ENCODE data around the gene TMEM82.

Gene TMEM82

DNA sequence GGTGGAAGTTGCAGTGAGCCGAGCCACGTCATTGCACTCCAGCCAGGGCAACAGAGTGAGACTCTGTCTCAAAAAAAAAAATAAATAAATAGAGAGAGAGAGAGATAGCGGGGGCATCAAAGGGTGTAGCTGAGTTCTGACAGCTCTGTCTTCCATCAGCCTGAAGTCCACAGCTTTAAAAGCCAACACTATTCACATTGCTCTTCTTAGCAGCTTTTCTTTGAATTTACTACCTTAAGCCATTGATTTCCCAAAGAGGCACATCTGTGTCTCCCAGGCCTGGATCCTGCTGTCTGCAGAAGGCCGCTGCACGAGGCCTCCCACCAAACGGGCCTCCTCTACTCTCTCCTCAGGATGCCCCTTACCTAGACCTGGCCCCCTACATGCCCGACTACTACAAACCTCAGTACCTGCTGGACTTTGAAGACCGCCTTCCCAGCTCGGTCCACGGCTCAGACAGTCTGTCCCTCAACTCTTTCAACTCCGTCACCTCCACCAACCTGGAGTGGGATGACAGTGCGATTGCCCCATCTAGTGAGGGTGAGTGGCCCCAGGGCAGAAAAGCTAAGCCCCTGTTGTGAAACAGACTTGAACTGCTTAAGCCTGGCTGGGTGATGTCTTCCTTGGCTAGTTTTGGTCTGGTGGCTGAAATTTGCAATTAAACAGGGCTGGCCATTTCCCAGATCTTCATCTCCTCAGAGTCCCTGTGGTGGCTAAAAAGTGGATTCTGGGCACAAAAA is 22.7 kb upstream of the TMEM82 start:
- in situ Hi-C loops (cut with HindIII; ENCODE audit: low sequenced_read_pairs) = loop anchor here (5.0 kb wide), 1 partner anchor 117 kb away; no protein-coding TSS in a partner anchor

DNA sequence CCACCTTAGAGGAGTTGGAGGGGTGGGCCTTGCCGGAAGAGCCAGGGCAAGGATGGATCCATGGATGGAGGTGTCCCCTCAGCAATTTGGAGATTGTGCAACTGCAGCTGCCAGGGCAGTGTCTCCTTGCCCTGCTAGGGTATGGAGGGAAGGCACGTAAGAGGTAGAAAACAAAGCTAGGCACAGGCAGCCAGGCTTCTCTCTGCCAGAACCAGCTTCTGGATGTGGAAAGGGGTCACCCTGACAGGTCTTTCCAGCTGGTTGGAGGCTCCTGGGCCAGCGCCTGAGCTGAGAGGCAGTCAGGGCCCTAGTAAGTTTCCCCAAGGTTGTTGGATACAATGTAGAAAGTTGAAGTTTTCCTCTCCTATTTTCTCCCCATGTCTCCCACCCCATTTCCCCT is 21.4 kb upstream of the TMEM82 start:
- in situ Hi-C loops (cut with HindIII; ENCODE audit: low sequenced_read_pairs) = loop anchor here (5.0 kb wide), 1 partner anchor 119 kb away; no protein-coding TSS in a partner anchor

DNA sequence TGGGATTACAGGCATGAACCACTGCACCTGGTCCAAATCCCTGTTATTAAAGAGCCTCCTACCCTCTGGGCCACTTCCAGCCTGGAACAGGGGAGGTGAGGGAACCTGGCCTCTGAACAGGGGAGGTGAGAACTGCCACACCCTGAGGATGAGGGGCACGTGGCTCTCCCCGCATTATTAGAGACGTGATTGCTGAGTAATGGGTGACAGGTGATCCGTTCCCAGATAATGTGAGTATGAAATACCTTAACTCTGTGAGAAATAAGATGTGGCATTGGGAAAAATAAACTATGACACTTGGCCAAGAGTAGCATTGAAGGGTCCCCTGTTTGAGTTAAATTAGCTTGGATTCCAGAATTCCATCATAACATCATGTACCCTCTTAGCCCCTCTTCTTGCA is 19.9 kb upstream of the TMEM82 start:
- in situ Hi-C loops (cut with HindIII; ENCODE audit: low sequenced_read_pairs) = loop anchor here (5.0 kb wide), 1 partner anchor 120 kb away; no protein-coding TSS in a partner anchor

DNA sequence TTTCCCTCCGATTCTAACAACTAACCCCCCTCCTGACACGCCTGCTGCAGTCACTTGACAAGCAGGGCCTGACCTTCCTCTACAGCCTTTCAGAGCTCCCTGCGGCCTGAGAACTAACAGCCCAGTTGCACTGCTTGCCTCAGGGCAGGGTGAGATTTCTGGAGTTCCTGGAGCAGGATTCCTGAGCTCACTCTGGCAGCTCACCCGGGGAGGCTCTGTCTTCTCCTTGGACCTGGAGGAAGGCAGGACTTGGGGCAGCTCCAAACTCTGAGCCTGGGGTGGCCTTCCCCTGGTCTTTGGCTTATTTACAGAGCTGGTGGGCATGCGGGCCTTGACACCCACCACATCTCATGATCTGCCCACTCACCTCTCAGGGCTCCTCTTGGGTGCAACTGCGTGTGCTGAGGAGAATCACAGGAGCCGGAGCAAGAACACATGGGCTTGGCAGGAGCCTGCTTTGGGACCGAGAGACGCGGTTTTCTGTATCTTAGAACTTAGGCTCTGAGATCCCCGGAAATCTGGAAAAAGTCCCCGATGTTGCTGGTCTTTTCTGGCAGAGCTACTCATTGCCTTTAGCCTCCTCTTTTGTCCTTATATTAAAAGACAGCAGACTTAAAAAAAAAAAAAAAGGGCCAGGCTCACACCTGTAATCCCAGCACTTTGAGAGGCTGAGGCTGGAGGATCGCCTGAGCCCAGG is 19.3 kb upstream of the TMEM82 start:
- in situ Hi-C loops (cut with HindIII; ENCODE audit: low sequenced_read_pairs) = loop anchor here (5.0 kb wide), 1 partner anchor 121 kb away; no protein-coding TSS in a partner anchor

DNA sequence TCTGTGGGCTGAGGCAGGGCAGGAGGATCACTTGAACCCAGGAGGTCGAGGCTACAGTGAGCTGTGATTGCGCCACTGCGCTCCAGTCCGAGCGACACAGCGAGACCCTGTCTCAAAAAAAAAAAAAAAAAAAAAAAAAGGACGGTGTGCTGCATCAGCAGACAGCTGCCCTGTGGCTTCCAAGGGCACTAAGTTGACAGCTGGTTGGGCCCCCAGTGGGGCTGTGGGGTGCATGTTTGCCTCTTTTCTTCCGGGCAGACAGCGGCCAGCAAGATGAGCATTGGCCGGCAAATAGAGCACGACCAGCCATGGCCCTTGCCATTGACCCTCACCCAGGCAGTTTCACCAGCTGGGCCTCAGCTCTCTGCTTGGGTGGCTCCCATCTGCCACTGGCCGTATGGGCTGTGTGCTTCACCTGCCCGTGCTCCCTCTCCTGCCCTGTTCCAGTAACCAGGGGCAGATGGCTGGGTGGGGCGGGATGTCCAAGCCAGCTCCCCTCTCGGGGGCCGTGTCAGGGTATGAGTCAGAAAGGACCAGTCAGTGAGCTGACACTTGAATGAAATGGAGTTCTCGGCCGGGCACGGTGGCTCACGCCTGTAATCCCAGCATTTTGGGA is 18.6 kb upstream of the TMEM82 start:
- in situ Hi-C loops (cut with HindIII; ENCODE audit: low sequenced_read_pairs) = loop anchor here (5.0 kb wide), 1 partner anchor 121 kb away; no protein-coding TSS in a partner anchor

DNA sequence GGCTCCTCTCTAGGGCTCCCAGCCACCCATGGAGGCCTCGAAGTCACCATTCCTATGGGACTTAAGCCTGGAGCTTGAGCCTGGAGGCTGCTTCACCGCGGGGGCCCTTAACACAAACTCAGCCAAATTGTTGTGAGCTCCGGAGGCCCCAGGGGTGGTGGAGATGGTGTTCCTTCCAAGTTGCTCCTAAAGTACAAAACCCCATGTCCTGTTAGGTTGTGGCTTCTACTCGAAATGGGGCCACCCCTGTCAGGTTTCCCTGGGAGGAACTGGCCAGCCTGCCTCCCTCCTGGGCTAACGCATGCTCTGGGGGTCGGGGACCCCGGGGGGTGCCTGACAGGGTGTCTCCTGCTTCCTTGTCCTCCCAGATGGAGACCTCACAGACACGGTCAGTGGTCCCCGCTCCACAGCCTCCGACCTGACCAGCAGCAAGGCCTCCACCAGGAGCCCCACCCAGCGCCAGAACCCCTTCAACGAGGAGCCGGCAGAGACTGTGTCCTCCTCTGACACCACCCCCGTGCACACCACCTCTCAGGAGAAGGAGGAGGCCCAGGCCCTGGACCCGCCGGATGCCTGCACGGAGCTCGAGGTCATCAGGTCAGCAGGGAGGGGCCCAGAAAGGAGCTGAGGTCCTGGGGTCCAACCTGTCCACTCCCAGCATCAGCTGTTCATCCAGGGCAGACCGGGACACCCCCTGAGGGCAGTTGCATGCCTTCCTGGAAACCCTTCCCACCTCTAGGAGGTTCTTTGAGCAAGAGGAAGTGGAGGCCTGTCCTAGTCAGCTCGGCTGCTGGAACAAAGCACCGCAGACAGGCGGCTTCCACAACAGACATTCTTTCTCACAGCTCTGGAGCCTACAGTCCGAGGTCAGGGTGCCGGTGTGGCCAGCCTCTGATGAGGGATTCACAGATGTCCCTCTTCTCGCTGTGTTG is 17.1 kb upstream of the TMEM82 start:
- in situ Hi-C loops (cut with HindIII; ENCODE audit: low sequenced_read_pairs) = loop anchor here (5.0 kb wide), 1 partner anchor 123 kb away; no protein-coding TSS in a partner anchor

DNA sequence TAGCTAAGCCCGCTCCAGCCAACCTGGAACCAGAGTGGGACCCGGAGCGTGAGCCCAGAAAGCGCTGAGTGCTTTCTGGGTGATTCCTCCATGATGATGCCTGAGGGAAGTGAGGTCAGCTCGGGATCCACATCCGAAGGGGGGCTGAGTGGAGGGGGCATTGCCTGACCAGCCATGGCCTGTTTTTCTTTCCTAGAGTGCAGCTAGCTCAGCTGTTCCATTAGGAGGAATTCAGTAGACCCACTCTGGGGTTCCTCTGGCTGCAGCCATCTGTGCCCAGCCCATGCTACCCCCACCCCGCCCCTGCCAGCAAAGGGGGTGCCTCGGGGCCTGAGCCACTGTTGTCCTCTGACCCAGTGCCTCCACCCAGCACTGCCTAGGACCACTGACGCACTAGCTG is 15.8 kb upstream of the TMEM82 start:
- in situ Hi-C loops (cut with HindIII; ENCODE audit: low sequenced_read_pairs) = no loop called here

DNA sequence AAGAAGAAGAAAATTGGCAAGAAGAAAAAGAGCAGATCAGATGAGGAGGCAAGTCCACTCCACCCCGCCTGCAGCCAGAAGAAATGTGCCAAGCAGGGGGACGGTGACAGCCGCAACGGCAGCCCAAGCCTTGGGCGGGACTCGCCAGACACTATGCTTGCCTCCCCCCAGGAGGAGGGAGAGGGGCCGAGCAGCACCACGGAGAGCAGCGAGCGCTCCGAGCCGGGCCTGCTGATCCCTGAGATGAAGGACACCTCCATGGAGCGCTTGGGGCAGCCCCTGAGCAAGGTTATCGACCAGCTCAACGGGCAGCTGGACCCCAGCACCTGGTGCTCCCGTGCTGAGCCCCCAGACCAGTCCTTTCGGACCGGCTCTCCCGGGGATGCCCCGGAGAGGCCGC is 15.3 kb upstream of the TMEM82 start:
- in situ Hi-C loops (cut with HindIII; ENCODE audit: low sequenced_read_pairs) = no loop called here

DNA sequence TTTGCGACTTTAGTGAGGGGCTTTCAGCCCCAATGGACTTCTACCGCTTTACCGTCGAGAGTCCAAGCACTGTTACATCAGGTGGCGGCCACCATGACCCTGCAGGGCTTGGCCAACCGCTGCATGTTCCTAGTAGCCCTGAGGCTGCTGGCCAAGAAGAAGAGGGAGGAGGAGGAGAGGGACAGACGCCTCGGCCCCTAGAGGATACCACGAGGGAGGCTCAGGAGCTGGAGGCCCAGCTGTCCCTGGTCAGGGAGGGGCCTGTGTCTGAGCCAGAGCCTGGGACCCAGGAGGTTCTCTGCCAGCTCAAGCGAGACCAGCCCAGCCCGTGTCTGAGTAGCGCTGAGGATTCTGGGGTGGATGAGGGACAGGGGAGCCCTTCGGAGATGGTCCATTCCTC is 14.9 kb upstream of the TMEM82 start:
- in situ Hi-C loops (cut with HindIII; ENCODE audit: low sequenced_read_pairs) = no loop called here

DNA sequence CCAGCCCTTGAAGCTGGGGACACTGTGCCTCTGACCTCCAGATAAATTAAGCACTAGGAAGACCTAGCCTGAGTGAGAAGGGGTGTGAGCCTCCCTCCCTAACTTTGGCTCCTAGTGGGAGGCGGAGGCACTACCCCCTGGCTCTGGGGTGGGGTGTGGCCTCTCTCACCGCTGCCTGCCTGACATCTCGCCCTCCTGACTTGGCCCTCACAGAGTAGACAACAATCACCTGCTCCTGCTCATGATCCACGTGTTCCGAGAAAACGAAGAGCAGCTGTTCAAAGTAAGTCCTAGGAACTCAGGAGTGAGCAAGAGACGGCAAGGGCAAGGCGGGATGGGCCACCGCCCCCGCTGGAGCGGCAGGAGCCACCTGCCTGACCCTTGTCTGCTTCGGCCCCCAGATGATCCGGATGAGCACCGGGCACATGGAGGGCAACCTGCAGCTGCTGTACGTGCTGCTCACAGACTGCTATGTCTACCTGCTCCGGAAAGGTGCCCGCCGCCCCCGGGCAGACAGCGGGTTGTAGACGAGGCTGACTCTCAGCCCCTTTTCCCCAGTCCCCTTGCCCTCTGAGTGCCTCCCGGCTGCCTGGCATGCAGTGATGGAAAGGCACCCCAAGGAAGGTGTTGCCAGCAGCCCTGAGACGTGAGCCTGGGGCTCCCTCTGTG is 14.3 kb upstream of the TMEM82 start:
- in situ Hi-C loops (cut with HindIII; ENCODE audit: low sequenced_read_pairs) = no loop called here

DNA sequence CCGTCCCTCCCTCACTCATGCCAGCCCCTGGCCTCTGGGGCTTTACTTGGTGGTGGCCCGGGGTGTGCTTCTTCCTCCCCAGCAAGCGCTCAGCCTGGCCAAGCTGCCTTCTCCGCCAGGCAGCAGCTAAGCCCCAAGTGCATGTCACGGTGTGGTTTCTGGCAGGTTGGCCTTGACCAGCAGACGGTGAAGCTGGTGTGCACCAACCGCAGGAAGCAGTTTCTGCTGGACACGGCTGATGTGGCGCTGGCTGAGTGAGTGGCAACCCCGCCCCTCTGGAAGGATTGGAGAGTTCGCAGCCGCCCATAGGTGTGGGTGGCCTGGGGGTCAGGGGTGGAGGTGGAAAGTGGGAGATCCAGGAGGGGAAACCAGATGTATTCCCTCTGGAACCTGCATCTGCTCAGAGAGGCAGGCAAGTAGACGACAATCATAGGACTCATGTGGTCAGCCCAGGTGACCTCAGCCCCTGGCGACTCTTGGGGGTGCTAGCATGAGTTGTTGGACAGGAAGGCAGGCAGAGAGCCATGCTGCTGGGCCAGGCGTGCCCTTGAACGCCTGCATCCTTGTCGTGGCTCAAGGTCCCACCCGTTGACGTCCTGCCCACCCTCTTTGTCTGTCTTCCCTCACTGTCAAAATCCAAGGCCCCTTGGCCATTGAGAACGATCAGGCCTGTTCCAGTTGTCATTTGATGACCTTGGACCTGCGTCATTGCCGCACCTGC is 13.2 kb upstream of the TMEM82 start:
- in situ Hi-C loops (cut with HindIII; ENCODE audit: low sequenced_read_pairs) = no loop called here

DNA sequence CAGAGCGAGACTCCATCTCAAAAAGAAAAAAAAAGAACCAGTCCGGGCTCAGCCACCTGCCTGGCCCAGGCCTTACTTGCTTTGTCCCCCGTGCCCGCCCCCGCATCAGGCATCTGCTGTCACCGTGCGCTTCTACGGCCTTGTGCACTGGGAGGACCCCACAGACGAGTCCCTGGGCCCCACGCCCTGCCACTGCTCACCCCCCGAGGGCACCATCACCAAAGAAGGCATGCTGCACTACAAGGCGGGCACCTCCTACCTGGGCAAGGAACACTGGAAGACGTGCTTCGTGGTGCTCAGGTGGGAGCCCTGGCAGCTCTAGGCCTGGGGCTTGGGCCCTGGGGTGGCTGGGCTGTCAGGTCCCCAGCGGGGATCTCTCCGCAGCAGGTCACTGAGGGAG is 11.9 kb upstream of the TMEM82 start:
- in situ Hi-C loops (cut with HindIII; ENCODE audit: low sequenced_read_pairs) = loop anchor here (5.0 kb wide), 1 partner anchor 78 kb away; no protein-coding TSS in a partner anchor

DNA sequence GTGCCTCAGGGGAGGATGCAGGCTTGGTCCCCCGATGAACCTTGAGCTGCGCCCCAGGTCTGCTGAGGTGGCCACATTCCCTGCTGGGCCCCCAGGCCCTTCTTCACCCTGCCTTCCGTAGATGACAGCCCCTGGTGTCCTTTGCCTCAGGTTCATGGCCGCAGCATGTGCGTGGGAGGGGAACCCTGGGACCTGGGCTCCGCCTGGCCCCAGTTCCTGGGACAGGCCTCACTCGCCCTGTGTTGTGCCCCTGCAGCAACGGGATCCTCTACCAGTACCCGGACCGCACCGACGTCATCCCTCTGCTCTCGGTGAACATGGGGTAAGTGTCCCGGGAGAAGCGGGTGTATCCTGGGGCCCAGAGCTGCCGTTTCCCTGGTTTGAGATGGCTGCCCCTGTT is 11.4 kb upstream of the TMEM82 start:
- in situ Hi-C loops (cut with HindIII; ENCODE audit: low sequenced_read_pairs) = loop anchor here (5.0 kb wide), 1 partner anchor 79 kb away; no protein-coding TSS in a partner anchor

DNA sequence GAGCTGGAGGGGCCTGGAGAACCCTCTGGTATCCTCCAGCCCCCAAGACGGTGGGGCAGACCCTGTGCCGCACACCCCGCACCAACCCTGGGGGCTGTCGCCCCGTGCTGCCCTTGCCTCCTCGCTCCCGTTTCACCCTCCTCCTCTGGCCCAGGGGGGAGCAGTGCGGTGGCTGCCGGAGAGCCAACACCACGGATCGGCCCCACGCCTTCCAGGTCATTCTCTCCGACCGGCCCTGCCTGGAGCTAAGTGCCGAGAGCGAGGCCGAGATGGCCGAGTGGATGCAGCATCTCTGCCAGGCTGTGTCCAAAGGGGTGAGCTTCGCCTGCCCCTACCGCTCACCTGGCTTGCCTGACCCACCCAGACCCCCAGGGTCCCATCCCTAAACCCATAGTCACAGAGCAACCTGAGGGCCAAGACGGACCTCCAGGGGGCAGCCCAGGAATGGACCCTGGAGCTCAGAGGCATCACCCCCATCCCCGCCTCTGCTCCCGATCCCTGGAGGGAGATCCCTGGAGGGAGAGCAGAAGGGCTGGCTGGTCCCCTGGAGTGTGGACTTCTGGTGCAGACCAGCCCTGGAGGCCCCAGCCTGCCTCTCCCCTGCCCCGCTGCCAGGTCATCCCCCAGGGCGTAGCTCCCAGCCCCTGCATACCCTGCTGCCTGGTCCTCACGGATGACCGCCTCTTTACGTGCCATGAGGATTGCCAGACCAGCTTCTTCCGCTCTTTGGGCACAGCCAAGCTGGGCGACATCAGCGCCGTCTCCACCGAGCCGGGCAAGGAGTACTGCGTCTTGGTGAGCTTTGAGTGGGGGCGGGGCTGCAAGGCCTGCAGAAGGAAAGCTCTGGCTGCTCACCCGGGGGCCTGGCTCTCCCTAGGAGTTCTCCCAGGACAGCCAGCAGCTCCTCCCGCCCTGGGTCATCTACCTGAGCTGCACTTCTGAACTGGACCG is 10.3 kb upstream of the TMEM82 start:
- in situ Hi-C loops (cut with HindIII; ENCODE audit: low sequenced_read_pairs) = loop anchor here (5.0 kb wide), 1 partner anchor 80 kb away; no protein-coding TSS in a partner anchor

DNA sequence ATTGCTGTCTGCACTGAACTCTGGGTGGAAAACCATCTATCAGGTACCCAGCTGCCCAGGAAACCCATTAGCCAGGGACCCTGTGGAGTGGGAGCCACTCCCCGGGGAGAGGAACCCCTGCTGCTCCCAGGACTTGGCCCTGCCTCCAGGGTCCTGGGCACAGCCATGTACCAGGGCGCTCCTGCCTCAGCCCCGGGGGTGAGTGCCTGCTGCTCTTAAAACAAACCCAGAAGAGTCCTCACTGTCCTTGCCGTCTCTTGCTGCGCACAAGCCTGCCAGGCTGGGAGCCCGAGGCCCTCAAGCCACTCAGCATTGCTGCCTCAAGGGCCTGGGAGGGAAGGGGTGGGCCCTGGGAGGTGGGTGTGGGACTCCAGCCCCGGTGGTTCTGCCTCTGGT is 9.6 kb upstream of the TMEM82 start:
- in situ Hi-C loops (cut with HindIII; ENCODE audit: low sequenced_read_pairs) = loop anchor here (5.0 kb wide), 1 partner anchor 80 kb away; no protein-coding TSS in a partner anchor

DNA sequence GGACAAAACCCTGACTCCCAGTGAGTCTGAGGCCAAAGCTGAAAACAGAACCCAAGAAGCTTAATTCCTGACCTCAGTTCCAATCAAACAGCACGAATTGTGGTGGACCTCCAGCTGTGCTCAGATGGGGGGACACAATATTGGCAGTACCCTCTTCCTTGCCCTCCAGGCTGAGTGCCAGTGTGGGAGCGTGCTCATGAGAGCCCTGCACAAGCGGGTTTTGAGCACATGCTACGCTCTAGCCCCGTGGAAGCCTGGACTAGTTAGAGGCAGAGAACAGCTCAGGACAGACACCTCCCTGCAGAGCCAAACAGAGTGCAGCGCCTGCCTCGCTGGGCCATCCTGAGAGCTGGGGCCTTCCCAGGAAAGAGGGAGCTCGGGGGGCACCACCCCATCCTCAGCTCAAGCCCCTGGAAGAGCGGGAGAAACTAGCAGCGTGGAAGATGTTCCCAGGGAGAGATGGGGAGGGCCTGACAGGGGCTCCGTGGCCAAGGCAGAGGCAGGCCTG is 9.0 kb upstream of the TMEM82 start:
- in situ Hi-C loops (cut with HindIII; ENCODE audit: low sequenced_read_pairs) = loop anchor here (5.0 kb wide), 1 partner anchor 81 kb away; no protein-coding TSS in a partner anchor

DNA sequence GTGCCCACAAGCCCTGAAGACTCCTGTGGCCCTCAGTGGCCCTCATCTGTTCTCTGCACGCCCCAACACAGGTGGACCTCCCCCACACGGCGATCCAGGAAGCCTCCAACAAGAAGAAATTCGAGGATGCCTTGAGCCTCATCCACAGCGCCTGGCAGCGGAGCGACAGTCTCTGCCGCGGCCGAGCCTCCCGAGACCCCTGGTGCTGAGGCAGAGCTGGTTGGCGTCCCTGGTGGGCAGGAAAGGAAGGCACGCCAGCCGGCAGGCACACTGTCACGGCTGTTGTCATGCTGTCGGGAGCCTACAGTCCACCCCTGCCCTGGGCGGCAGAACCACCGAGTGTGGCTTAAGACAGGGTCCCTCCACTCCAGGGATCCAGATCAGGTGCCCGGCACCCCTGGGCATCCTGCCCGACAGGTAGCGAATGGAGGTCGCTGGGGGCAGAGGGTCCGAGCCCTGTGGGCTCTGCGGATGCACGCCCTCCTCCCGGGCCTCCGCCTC is 8.5 kb upstream of the TMEM82 start:
- in situ Hi-C loops (cut with HindIII; ENCODE audit: low sequenced_read_pairs) = loop anchor here (5.0 kb wide), 1 partner anchor 81 kb away; no protein-coding TSS in a partner anchor
